HepG2 (cell line): ENCODE results near the gene AK6. TPM values are rescaled to one million over a fixed set of nuclear protein-coding genes. Genes with fewer than 3 reads are reported as not detected.

ENCODE experiments used
- ATF3 ChIP-seq: sonication (generic); formaldehyde crosslinking; IDR thresholded peaks from 2 replicates; pipeline ENCODE4 v1.4.0; 2020; ENCODE audit warnings: missing genetic modification reagents
- FOXP4 ChIP-seq: sonication (generic); formaldehyde crosslinking; IDR thresholded peaks from 2 replicates; pipeline ENCODE4 v1.4.0; 2020; ENCODE audit warnings: missing genetic modification reagents
- HIVEP1 ChIP-seq: sonication (generic); formaldehyde crosslinking; IDR thresholded peaks from 2 replicates; pipeline ENCODE4 v1.4.0; 2020; ENCODE audit warnings: mild to moderate bottlenecking, missing genetic modification reagents
- HMG20A ChIP-seq: IDR thresholded peaks from 2 replicates; pipeline ENCODE4 v1.6.1; 2016; ENCODE audit warnings: borderline replicate concordance
- JARID2 ChIP-seq: sonication (generic); formaldehyde crosslinking; IDR thresholded peaks from 2 replicates; pipeline ENCODE4 v1.8.1; 2023; ENCODE audit warnings: missing genetic modification reagents, inconsistent platforms; ENCODE audit not compliant: insufficient replicate concordance
- KLF15 ChIP-seq: sonication (generic); formaldehyde crosslinking; IDR thresholded peaks from 2 replicates; pipeline ENCODE4 v1.8.1; 2023; ENCODE audit warnings: borderline replicate concordance, mild to moderate bottlenecking, inconsistent platforms, missing genetic modification reagents, mixed read lengths
- NR2F6 ChIP-seq, 2 experiments: IDR thresholded peaks; 2 replicates each; pipeline ENCODE4 v1.6.1; 2016; ENCODE audit warnings: antibody characterized with exemption in 1 of 2, mild to moderate bottlenecking in 1 of 2
- NRL ChIP-seq: sonication (generic); formaldehyde crosslinking; IDR thresholded peaks from 2 replicates; pipeline ENCODE4 v1.5.0; 2020; ENCODE audit warnings: missing genetic modification reagents, mild to moderate bottlenecking, moderate library complexity, borderline replicate concordance
- PATZ1 ChIP-seq: sonication (generic); formaldehyde crosslinking; IDR thresholded peaks from 2 replicates; pipeline ENCODE4 v1.4.0; 2020; ENCODE audit warnings: missing genetic modification reagents
- PAWR ChIP-seq: sonication (generic); formaldehyde crosslinking; IDR thresholded peaks from 2 replicates; pipeline ENCODE4 v1.4.0; 2020; ENCODE audit warnings: missing genetic modification reagents, mild to moderate bottlenecking, borderline replicate concordance
- REXO4 ChIP-seq: sonication (generic); formaldehyde crosslinking; IDR thresholded peaks from 2 replicates; pipeline ENCODE4 v1.8.0; 2022; ENCODE audit warnings: missing genetic modification reagents, mild to moderate bottlenecking, borderline replicate concordance
- SMAD1 ChIP-seq: sonication (generic); formaldehyde crosslinking; IDR thresholded peaks from 2 replicates; pipeline ENCODE4 v1.4.0; 2020; ENCODE audit warnings: missing genetic modification reagents, low read depth, mild to moderate bottlenecking, borderline replicate concordance
- ZBTB44 ChIP-seq: sonication (generic); formaldehyde crosslinking; IDR thresholded peaks from 2 replicates; pipeline ENCODE4 v1.4.0; 2020; ENCODE audit warnings: missing genetic modification reagents
- ZFP41 ChIP-seq: sonication (generic); formaldehyde crosslinking; IDR thresholded peaks from 2 replicates; pipeline ENCODE4 v1.4.0; 2020; ENCODE audit warnings: mild to moderate bottlenecking, missing genetic modification reagents, borderline replicate concordance
- ZNF235 ChIP-seq: sonication (generic); formaldehyde crosslinking; IDR thresholded peaks from 2 replicates; pipeline ENCODE4 v1.8.1; 2023; ENCODE audit warnings: mild to moderate bottlenecking, missing genetic modification reagents, borderline replicate concordance
- ZNF282 ChIP-seq: fragments of 450-650 bp; IDR thresholded peaks from 2 replicates; pipeline ENCODE4 v1.6.1; 2018; ENCODE audit not compliant: partially characterized antibody
- ZNF362 ChIP-seq: sonication (generic); formaldehyde crosslinking; IDR thresholded peaks from 2 replicates; pipeline ENCODE4 v1.4.0; 2020; ENCODE audit warnings: missing genetic modification reagents, mild to moderate bottlenecking, borderline replicate concordance
- ZNF550 ChIP-seq: sonication (generic); formaldehyde crosslinking; IDR thresholded peaks from 2 replicates; pipeline ENCODE4 v1.4.0; 2020; ENCODE audit warnings: mild to moderate bottlenecking, missing genetic modification reagents, borderline replicate concordance
- ZNF749 ChIP-seq: sonication (generic); formaldehyde crosslinking; IDR thresholded peaks from 2 replicates; pipeline ENCODE4 v1.8.0; 2022; ENCODE audit warnings: mild to moderate bottlenecking, missing genetic modification reagents, moderate library complexity, borderline replicate concordance
- ZNF777 ChIP-seq: sonication (generic); formaldehyde crosslinking; IDR thresholded peaks from 2 replicates; pipeline ENCODE4 v1.4.0; 2020; ENCODE audit warnings: missing genetic modification reagents
- ZSCAN21 ChIP-seq: sonication (generic); formaldehyde crosslinking; IDR thresholded peaks from 2 replicates; pipeline ENCODE4 v1.8.0; 2022; ENCODE audit warnings: mild to moderate bottlenecking, missing genetic modification reagents, moderate library complexity, borderline replicate concordance
- polyA plus RNA-seq, 8 experiments: library from polyadenylated mRNA; depleted of rRNA in 3 of 8; stranded (reverse) in 7 of 8; unstranded in 1 of 8; fragments of >200 nt; fragmentation: Illumina TruSeq in 4 of 8; extraction: Trizol in 4 of 8; gene quantifications; 2 replicates each; pipeline versions ENCODE4 v1.2.1 to v1.2.3, GENCODE V29; 2011 to 2016; ENCODE audit warnings: low read depth in 4 of 8, missing spikeins in 1 of 8, mixed read lengths in 1 of 8; ENCODE audit not compliant: insufficient read depth in 1 of 8
- total RNA-seq, 5 experiments: library from RNA; depleted of rRNA; stranded (reverse); fragments of >200 nt; fragmentation: Illumina TruSeq; extraction: Trizol; gene quantifications; 2 replicates each; pipeline ENCODE4 v1.2.3, GENCODE V29; 2016; ENCODE audit warnings: low read depth in 1 of 5

Gene AK6
- total and polyA plus RNA-seq, 2 of the 13 experiments (the other 11 are each of a cell fraction or from before 2014, with no cell fraction given) = 31.1 to 77.2 TPM

- TF ChIP-seq ZNF777 (CRISPR knock-in tag) (peak; percentile 89), HIVEP1 (CRISPR knock-in tag) (peak; percentile 5; the same call in 1 of the 2 replicates), ZFP41 (CRISPR knock-in tag) (no peak), ZSCAN21 (CRISPR knock-in tag) (peak; percentile 86), ZNF550 (no peak), FOXP4 (CRISPR knock-in tag) (peak; percentile 42; the same call in 1 of the 2 replicates), ZNF282 (no peak), KLF15 (CRISPR knock-in tag) (no peak), PAWR (CRISPR knock-in tag) (no peak), ZBTB44 (no peak), JARID2 (CRISPR knock-in tag) (no peak), NRL (CRISPR knock-in tag) (0 out of 2 replicates have a peak, but pooled peaks have one; percentile 65), HMG20A (CRISPR knock-in tag) (no peak; the same call in 1 of the 2 replicates), REXO4 (CRISPR knock-in tag) (no peak), ZNF235 (CRISPR knock-in tag) (peak; percentile 68; the same call in 1 of the 2 replicates), NR2F6 (IDR thresholded peaks at IDR 0.05) (no peak), NR2F6 (CRISPR knock-in tag; IDR thresholded peaks at IDR 0.05) (no peak), PATZ1 (CRISPR knock-in tag) (peak; percentile 81), ZNF749 (CRISPR knock-in tag) (peak; percentile 83; the same call in 1 of the 2 replicates), SMAD1 (CRISPR knock-in tag) (no peak), ATF3 (CRISPR knock-in tag) (no peak), ZNF362 (no peak)
Measured at GRCh38 chr5:69414885-69415583, 45.7 kb upstream of the AK6 start, which contains the start of gene MARVELD2 (continued).
